HEK293 (cell line): ENCODE measurements around the gene CYP27B1.

Experiments used
- HOXD13 ChIP-seq: sonication (generic); formaldehyde crosslinking; IDR thresholded peaks from 2 replicates; pipeline ENCODE4 v1.8.0; 2022; ENCODE audit warnings: missing genetic modification reagents, borderline replicate concordance
- KLF8 ChIP-seq: fragments of 450-650 bp; formaldehyde crosslinking; IDR thresholded peaks from 2 replicates; pipeline ENCODE4 v1.5.1; 2016; ENCODE audit warnings: missing biosample characterization, missing genetic modification characterization
- PRDM1 ChIP-seq: fragments of 450-650 bp; formaldehyde crosslinking; IDR thresholded peaks from 2 replicates; pipeline ENCODE4; 2016; ENCODE audit warnings: missing biosample characterization, missing genetic modification characterization
- SP3 ChIP-seq: fragments of 450-650 bp; formaldehyde crosslinking; IDR thresholded peaks from 2 replicates; pipeline ENCODE4 v1.5.1; 2016; ENCODE audit warnings: missing biosample characterization, missing genetic modification characterization
- ZBTB44 ChIP-seq: fragments of 450-650 bp; IDR thresholded peaks from 2 replicates; pipeline ENCODE4 v1.5.1; 2018; ENCODE audit warnings: missing biosample characterization, mild to moderate bottlenecking, missing genetic modification characterization
- ZNF114 ChIP-seq: fragments of 450-650 bp; formaldehyde crosslinking; IDR thresholded peaks from 2 replicates; pipeline ENCODE4 v1.5.0; 2017; ENCODE audit warnings: missing biosample characterization, missing genetic modification characterization
- ZNF169 ChIP-seq: fragments of 450-650 bp; formaldehyde crosslinking; IDR thresholded peaks from 2 replicates; pipeline ENCODE4 v1.5.1; 2016; ENCODE audit warnings: missing biosample characterization, missing genetic modification characterization
- ZNF174 ChIP-seq: fragments of 450-650 bp; formaldehyde crosslinking; IDR thresholded peaks from 2 replicates; pipeline ENCODE4 v1.5.0; 2017; ENCODE audit warnings: missing biosample characterization, mild to moderate bottlenecking, missing genetic modification characterization
- ZNF184 ChIP-seq: fragments of 450-650 bp; IDR thresholded peaks from 2 replicates; pipeline ENCODE4 v1.5.1; 2018; ENCODE audit warnings: missing biosample characterization, mild to moderate bottlenecking, missing genetic modification characterization
- ZNF19 ChIP-seq: fragments of 450-650 bp; formaldehyde crosslinking; IDR thresholded peaks from 2 replicates; pipeline ENCODE4; 2016; ENCODE audit warnings: missing biosample characterization, missing genetic modification characterization, low read depth
- ZNF248 ChIP-seq: fragments of 450-650 bp; formaldehyde crosslinking; IDR thresholded peaks from 2 replicates; pipeline ENCODE4 v1.5.1; 2017; ENCODE audit warnings: missing biosample characterization, missing genetic modification characterization
- ZNF366 ChIP-seq: fragments of 450-650 bp; formaldehyde crosslinking; conservative IDR thresholded peaks from 2 replicates; pipeline ENCODE4 v1.5.1; 2016; ENCODE audit warnings: missing biosample characterization, missing genetic modification characterization
- ZNF544 ChIP-seq: fragments of 450-650 bp; formaldehyde crosslinking; IDR thresholded peaks from 2 replicates; pipeline ENCODE4 v1.5.0; 2017; ENCODE audit warnings: missing biosample characterization, missing genetic modification characterization
- ZNF561 ChIP-seq: fragments of 450-650 bp; IDR thresholded peaks from 2 replicates; pipeline ENCODE4 v1.5.1; 2018; ENCODE audit warnings: missing biosample characterization, missing genetic modification characterization, borderline replicate concordance
- ZNF624 ChIP-seq: fragments of 450-650 bp; formaldehyde crosslinking; IDR thresholded peaks from 2 replicates; pipeline ENCODE4 v1.5.1; 2017; ENCODE audit warnings: missing biosample characterization, missing genetic modification characterization
- ZNF654 ChIP-seq: fragments of 450-650 bp; formaldehyde crosslinking; IDR thresholded peaks from 2 replicates; pipeline ENCODE4 v1.5.1; 2016; ENCODE audit warnings: low read depth, missing biosample characterization, missing genetic modification characterization
- ZXDB ChIP-seq: fragments of 450-650 bp; formaldehyde crosslinking; IDR thresholded peaks from 2 replicates; pipeline ENCODE4 v1.5.1; 2016; ENCODE audit warnings: missing biosample characterization, missing genetic modification characterization
- TF ChIP-seq, protein P1 (sequence below): fragments of 450-650 bp; formaldehyde crosslinking; IDR thresholded peaks from 2 replicates; pipeline ENCODE4 v1.5.1; 2016; ENCODE audit warnings: missing biosample characterization, missing genetic modification characterization
- TF ChIP-seq, protein P2 (sequence below): fragments of 450-650 bp; formaldehyde crosslinking; IDR thresholded peaks from 2 replicates; pipeline ENCODE4 v1.5.1; 2017; ENCODE audit warnings: missing biosample characterization, missing genetic modification characterization
- TF ChIP-seq, protein P3 (sequence below): fragments of 450-650 bp; formaldehyde crosslinking; conservative IDR thresholded peaks from 2 replicates; pipeline ENCODE4 v1.5.1; 2016; ENCODE audit warnings: low read depth, missing biosample characterization, missing genetic modification characterization
- TF ChIP-seq, protein P4 (sequence below): fragments of 450-650 bp; formaldehyde crosslinking; IDR thresholded peaks from 2 replicates; pipeline ENCODE4 v1.5.1; 2016; ENCODE audit warnings: missing biosample characterization, missing genetic modification characterization
- TF ChIP-seq, protein P5 (sequence below): fragments of 450-650 bp; formaldehyde crosslinking; IDR thresholded peaks from 2 replicates; pipeline ENCODE4 v1.5.1; 2016; ENCODE audit warnings: missing biosample characterization, missing genetic modification characterization

CYP27B1 gene

DNA sequence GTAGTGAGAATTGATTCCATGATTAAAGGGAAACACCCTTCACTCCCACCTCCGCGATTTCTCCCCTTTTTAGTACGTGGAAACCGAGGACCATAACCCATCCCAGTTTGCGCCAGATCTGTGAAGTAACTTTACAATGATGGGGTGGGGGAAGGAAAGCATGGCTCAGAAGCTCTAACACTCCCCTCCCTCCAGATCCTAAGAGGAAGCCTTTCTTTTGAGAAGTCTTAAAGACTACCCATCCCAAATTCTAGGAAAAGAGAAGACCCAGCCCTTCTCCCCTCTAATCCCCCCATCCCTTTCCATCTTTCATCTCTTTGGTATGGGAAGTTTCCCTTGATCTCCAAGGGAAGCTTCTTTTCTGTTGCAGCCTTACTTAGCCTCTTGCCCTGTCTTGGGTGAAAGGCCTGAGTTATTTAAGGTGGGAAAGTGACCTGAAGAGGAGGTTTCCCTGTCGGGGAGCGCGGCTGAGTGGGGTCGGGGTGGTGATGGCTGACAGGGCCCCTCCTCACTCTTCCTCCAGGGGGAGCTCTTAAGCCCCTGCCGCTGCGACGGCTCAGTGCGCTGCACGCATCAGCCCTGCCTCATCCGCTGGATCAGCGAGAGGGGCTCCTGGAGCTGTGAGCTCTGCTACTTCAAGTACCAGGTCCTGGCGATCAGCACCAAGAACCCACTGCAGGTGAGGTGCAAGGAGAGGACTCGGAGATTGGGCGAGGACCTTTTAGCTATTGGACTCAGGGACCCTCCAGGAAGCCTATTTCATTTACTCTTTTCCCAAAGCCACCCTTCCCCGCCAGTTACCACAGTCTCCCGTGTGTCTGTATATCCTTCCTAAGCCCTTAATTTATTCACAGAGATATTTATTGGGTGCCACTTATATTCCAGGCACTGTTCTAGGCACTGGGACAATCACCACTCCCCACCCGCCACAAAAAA lies 10.2 kb downstream of the CYP27B1 start (continued):
- no peak for TF ChIP-seq ZNF624 (tag by site-specific recombination)
- TF ChIP-seq PRDM1, result peak; percentile 74
- TF ChIP-seq, protein P1, sequence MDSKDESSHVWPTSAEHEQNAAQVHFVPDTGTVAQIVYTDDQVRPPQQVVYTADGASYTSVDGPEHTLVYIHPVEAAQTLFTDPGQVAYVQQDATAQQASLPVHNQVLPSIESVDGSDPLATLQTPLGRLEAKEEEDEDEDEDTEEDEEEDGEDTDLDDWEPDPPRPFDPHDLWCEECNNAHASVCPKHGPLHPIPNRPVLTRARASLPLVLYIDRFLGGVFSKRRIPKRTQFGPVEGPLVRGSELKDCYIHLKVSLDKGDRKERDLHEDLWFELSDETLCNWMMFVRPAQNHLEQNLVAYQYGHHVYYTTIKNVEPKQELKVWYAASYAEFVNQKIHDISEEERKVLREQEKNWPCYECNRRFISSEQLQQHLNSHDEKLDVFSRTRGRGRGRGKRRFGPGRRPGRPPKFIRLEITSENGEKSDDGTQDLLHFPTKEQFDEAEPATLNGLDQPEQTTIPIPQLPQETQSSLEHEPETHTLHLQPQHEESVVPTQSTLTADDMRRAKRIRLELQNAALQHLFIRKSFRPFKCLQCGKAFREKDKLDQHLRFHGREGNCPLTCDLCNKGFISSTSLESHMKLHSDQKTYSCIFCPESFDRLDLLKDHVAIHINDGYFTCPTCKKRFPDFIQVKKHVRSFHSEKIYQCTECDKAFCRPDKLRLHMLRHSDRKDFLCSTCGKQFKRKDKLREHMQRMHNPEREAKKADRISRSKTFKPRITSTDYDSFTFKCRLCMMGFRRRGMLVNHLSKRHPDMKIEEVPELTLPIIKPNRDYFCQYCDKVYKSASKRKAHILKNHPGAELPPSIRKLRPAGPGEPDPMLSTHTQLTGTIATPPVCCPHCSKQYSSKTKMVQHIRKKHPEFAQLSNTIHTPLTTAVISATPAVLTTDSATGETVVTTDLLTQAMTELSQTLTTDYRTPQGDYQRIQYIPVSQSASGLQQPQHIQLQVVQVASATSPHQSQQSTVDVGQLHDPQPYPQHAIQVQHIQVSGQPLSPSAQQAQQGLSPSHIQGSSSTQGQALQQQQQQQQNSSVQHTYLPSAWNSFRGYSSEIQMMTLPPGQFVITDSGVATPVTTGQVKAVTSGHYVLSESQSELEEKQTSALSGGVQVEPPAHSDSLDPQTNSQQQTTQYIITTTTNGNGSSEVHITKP (tag by site-specific recombination), result no peak
- TF ChIP-seq ZNF366 (tag by site-specific recombination), result peak; percentile 73
- TF ChIP-seq, protein P2, sequence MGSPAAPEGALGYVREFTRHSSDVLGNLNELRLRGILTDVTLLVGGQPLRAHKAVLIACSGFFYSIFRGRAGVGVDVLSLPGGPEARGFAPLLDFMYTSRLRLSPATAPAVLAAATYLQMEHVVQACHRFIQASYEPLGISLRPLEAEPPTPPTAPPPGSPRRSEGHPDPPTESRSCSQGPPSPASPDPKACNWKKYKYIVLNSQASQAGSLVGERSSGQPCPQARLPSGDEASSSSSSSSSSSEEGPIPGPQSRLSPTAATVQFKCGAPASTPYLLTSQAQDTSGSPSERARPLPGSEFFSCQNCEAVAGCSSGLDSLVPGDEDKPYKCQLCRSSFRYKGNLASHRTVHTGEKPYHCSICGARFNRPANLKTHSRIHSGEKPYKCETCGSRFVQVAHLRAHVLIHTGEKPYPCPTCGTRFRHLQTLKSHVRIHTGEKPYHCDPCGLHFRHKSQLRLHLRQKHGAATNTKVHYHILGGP, result no peak
- no peak for TF ChIP-seq ZNF114 (tag by site-specific recombination)
- TF ChIP-seq ZXDB (tag by site-specific recombination), result no peak
- TF ChIP-seq, protein P3, sequence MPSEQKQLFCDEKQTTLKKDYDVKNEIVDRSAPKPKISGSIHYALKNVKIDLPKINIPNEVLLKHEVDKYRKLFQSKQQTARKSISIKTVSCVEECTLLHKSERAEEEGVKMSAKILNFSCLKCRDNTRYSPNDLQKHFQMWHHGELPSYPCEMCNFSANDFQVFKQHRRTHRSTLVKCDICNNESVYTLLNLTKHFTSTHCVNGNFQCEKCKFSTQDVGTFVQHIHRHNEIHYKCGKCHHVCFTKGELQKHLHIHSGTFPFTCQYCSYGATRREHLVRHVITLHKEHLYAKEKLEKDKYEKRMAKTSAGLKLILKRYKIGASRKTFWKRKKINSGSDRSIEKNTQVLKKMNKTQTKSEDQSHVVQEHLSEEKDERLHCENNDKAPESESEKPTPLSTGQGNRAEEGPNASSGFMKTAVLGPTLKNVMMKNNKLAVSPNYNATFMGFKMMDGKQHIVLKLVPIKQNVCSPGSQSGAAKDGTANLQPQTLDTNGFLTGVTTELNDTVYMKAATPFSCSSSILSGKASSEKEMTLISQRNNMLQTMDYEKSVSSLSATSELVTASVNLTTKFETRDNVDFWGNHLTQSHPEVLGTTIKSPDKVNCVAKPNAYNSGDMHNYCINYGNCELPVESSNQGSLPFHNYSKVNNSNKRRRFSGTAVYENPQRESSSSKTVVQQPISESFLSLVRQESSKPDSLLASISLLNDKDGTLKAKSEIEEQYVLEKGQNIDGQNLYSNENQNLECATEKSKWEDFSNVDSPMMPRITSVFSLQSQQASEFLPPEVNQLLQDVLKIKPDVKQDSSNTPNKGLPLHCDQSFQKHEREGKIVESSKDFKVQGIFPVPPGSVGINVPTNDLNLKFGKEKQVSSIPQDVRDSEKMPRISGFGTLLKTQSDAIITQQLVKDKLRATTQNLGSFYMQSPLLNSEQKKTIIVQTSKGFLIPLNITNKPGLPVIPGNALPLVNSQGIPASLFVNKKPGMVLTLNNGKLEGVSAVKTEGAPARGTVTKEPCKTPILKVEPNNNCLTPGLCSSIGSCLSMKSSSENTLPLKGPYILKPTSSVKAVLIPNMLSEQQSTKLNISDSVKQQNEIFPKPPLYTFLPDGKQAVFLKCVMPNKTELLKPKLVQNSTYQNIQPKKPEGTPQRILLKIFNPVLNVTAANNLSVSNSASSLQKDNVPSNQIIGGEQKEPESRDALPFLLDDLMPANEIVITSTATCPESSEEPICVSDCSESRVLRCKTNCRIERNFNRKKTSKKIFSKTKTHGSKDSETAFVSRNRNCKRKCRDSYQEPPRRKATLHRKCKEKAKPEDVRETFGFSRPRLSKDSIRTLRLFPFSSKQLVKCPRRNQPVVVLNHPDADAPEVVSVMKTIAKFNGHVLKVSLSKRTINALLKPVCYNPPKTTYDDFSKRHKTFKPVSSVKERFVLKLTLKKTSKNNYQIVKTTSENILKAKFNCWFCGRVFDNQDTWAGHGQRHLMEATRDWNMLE (tag by site-specific recombination), result no peak
- no peak for TF ChIP-seq ZNF561 (tag by site-specific recombination)
- no peak for TF ChIP-seq ZNF184 (tag by site-specific recombination)
- TF ChIP-seq HOXD13, result no peak
- no peak for TF ChIP-seq ZNF248 (tag by site-specific recombination)
- no peak for TF ChIP-seq ZNF169 (tag by site-specific recombination)
- TF ChIP-seq ZNF19 (tag by site-specific recombination), result no peak
- no peak for TF ChIP-seq ZBTB44 (tag by site-specific recombination)
- TF ChIP-seq, protein P4, sequence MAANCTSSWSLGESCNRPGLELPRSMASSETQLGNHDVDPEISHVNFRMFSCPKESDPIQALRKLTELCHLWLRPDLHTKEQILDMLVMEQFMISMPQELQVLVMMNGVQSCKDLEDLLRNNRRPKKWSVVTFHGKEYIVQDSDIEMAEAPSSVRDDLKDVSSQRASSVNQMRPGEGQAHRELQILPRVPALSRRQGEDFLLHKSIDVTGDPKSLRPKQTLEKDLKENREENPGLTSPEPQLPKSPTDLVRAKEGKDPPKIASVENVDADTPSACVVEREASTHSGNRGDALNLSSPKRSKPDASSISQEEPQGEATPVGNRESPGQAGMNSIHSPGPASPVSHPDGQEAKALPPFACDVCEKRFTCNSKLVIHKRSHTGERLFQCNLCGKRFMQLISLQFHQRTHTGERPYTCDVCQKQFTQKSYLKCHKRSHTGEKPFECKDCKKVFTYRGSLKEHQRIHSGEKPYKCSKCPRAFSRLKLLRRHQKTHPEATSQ (tag by site-specific recombination), result no peak
- TF ChIP-seq KLF8 (tag by site-specific recombination), result 0 out of 2 replicates have a peak, but pooled peaks have one; percentile 14
- TF ChIP-seq SP3 (tag by site-specific recombination), result no peak
- TF ChIP-seq, protein P5, sequence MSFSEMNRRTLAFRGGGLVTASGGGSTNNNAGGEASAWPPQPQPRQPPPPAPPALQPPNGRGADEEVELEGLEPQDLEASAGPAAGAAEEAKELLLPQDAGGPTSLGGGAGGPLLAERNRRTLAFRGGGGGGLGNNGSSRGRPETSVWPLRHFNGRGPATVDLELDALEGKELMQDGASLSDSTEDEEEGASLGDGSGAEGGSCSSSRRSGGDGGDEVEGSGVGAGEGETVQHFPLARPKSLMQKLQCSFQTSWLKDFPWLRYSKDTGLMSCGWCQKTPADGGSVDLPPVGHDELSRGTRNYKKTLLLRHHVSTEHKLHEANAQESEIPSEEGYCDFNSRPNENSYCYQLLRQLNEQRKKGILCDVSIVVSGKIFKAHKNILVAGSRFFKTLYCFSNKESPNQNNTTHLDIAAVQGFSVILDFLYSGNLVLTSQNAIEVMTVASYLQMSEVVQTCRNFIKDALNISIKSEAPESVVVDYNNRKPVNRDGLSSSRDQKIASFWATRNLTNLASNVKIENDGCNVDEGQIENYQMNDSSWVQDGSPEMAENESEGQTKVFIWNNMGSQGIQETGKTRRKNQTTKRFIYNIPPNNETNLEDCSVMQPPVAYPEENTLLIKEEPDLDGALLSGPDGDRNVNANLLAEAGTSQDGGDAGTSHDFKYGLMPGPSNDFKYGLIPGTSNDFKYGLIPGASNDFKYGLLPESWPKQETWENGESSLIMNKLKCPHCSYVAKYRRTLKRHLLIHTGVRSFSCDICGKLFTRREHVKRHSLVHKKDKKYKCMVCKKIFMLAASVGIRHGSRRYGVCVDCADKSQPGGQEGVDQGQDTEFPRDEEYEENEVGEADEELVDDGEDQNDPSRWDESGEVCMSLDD, result peak; percentile 62; the same call in 1 of the 2 replicates
- no peak for TF ChIP-seq ZNF174 (tag by site-specific recombination)
- no peak for TF ChIP-seq ZNF654
- no peak for TF ChIP-seq ZNF544 (tag by site-specific recombination)
